Endothelial cell of umbilical vein (primary cell): ENCODE data around the gene HBM. TPM values are rescaled to one million over a fixed set of nuclear protein-coding genes. Genes with fewer than 3 reads are reported as not detected.

ENCODE experiments used
- BruUV-seq: library from RNA; stranded (reverse); fragments of 400-500 nt; replicated peaks from 2 replicates; lab custom pipeline; 2021; lab: Mats Ljungman, UMichigan
- CTCF ChIA-PET: fragments of 300-600, 350-600 bp; sonication (Branson Sonifier 250); formaldehyde crosslinking; loops from one replicate; lab custom pipeline; 2021; ENCODE audit warnings: antibody characterized with exemption, inconsistent platforms; lab: Charles Lee
- POLR2A ChIA-PET: fragments of 300-600, 350-600 bp; sonication (Branson Sonifier 250); formaldehyde crosslinking; loops from one replicate; lab custom pipeline; 2021; ENCODE audit warnings: antibody characterized with exemption, inconsistent platforms; lab: Charles Lee
- DNase-seq: peaks from one replicate; pipeline ENCODE4 v3.0.0-alpha.2; 2011; ENCODE audit warnings: low read depth, low spot score
- FAIRE-seq: peaks from 2 replicates; lab custom pipeline; 2011; peaks lifted over from hg19 to GRCh38; lab: Jason Lieb, UNC
- H2AFZ ChIP-seq: 2 replicates; pipeline ENCODE4 v1.6.0; 2012; ENCODE audit warnings: low read depth, low read length, control low read depth, inconsistent platforms
- H3K27ac ChIP-seq: 2 replicates; pipeline ENCODE4 v1.5.1; 2011; ENCODE audit warnings: low read depth, mild to moderate bottlenecking, control low read depth, low read length, moderate library complexity; ENCODE audit not compliant: insufficient read depth
- H3K27me3 ChIP-seq, 2 experiments: 2 replicates each; pipeline versions ENCODE4 v1.6.0 to v1.6.1; 2011; ENCODE audit warnings: low read length in 2 of 2, mixed read lengths in 1 of 2; ENCODE audit not compliant: control insufficient read depth in 2 of 2, insufficient read depth in 2 of 2
- H3K36me3 ChIP-seq, 2 experiments: 2 replicates in 1 of 2; 3 replicates in 1 of 2; pipeline ENCODE4 v1.5.1; 2011; ENCODE audit warnings: low read length in 2 of 2, mild to moderate bottlenecking in 1 of 2, moderate library complexity in 1 of 2; ENCODE audit not compliant: control insufficient read depth in 2 of 2, insufficient read depth in 2 of 2; ENCODE audit errors: extremely low read depth in 1 of 2
- H3K4me1 ChIP-seq: 3 replicates; pipeline ENCODE4 v1.5.1; 2011; ENCODE audit warnings: mild to moderate bottlenecking, low read length; ENCODE audit not compliant: control insufficient read depth, insufficient read depth; ENCODE audit errors: extremely low read depth
- H3K4me2 ChIP-seq: 2 replicates; pipeline ENCODE4 v1.6.1; 2011; ENCODE audit warnings: low read length, control low read depth, mixed read lengths; ENCODE audit not compliant: insufficient read depth
- H3K4me3 ChIP-seq, 3 experiments: fragments of 200-600 bp in 1 of 3; sonication (generic), shearing (Covaris generic) in 1 of 3; replicated peaks in 1 of 3; 2 replicates each; pipeline ENCODE4 v1.5.1; 2011 to 2016; ENCODE audit warnings: control low read depth in 3 of 3, low read length in 3 of 3, mild to moderate bottlenecking in 2 of 3, inconsistent platforms in 1 of 3, low read depth in 1 of 3, moderate library complexity in 1 of 3; ENCODE audit not compliant: insufficient read depth in 1 of 3
- H3K79me2 ChIP-seq: 2 replicates; pipeline ENCODE4 v1.6.0; 2012; ENCODE audit warnings: low read length, inconsistent platforms; ENCODE audit not compliant: control insufficient read depth, insufficient read depth
- H3K9ac ChIP-seq: replicated peaks from 2 replicates; pipeline ENCODE3; 2011; ENCODE audit warnings: low read length, control low read depth; ENCODE audit not compliant: insufficient read depth; ENCODE audit errors: extremely low read depth
- H3K9me1 ChIP-seq: replicated peaks from 3 replicates; pipeline ENCODE4 v1.6.0; 2011; ENCODE audit warnings: mild to moderate bottlenecking, low read length; ENCODE audit not compliant: control insufficient read depth, insufficient read depth; ENCODE audit errors: extremely low read depth
- H3K9me3 ChIP-seq: replicated peaks from 2 replicates; pipeline ENCODE4 v1.5.1; 2012; ENCODE audit warnings: low read length, inconsistent platforms; ENCODE audit not compliant: control insufficient read depth, insufficient read depth
- H4K20me1 ChIP-seq: replicated peaks from 2 replicates; pipeline ENCODE3; 2011; ENCODE audit warnings: mild to moderate bottlenecking, low read length; ENCODE audit not compliant: control insufficient read depth, insufficient read depth; ENCODE audit errors: extremely low read depth
- CTCF ChIP-seq, 2 donors: IDR thresholded peaks; 1 replicate in 1 of 2; 2 replicates in 1 of 2; pipeline ENCODE4 v1.5.1; 2011; ENCODE audit warnings: low read length in 2 of 2, mild to moderate bottlenecking in 2 of 2, moderate library complexity in 2 of 2, control low read depth in 1 of 2, inconsistent platforms in 1 of 2, low read depth in 1 of 2; ENCODE audit not compliant: insufficient read depth in 1 of 2; ENCODE audit errors: extremely low read depth in 1 of 2
- EZH2 ChIP-seq: IDR thresholded peaks from 2 replicates; pipeline ENCODE4 v1.6.1; 2012; ENCODE audit warnings: borderline replicate concordance, low read depth, mild to moderate bottlenecking, moderate library complexity, low read length, inconsistent platforms; ENCODE audit not compliant: severe bottlenecking
- FOS ChIP-seq: IDR thresholded peaks from 2 replicates; pipeline ENCODE4 v1.6.1; 2011; ENCODE audit warnings: mild to moderate bottlenecking, low read length, moderate library complexity, borderline replicate concordance; ENCODE audit not compliant: insufficient read depth
- GATA2 ChIP-seq: IDR thresholded peaks from 2 replicates; pipeline ENCODE4 v1.7.0; 2011; ENCODE audit warnings: low read depth, mild to moderate bottlenecking, moderate library complexity, mixed read lengths, low read length; ENCODE audit not compliant: insufficient read length, insufficient read depth
- JUN ChIP-seq: IDR thresholded peaks from 2 replicates; pipeline ENCODE4 v1.6.1; 2011; ENCODE audit warnings: borderline replicate concordance, low read depth; ENCODE audit not compliant: insufficient read length, insufficient read depth
- POLR2A ChIP-seq: IDR thresholded peaks from 2 replicates; pipeline ENCODE4 v1.6.1; 2012; ENCODE audit warnings: low read depth, mild to moderate bottlenecking, control low read depth, low read length
- POLR2AphosphoS5 ChIP-seq: IDR thresholded peaks from 2 replicates; pipeline ENCODE4 v1.6.1; 2012; ENCODE audit warnings: low read depth, mild to moderate bottlenecking, control low read depth, low read length, moderate library complexity; ENCODE audit not compliant: insufficient read depth
- dilution Hi-C: fragments of 300-500 bp; cut with MboI; formaldehyde crosslinking; loops from one replicate; pipeline ENCODE4 v1.15.0; 2019; ENCODE audit warnings: low sequenced_read_pairs; ENCODE audit not compliant: extremely low pct_ligation_motif_present
- intact Hi-C: fragments of 100-400 bp; cut with micrococcal nuclease; formaldehyde crosslinking; loops from one replicate; pipeline ENCODE4 v1.10.0; 2022
- polyA plus RNA-seq, 4 experiments: library from polyadenylated mRNA; depleted of rRNA in 3 of 4; stranded (reverse) in 3 of 4; unstranded in 1 of 4; fragments of >200 nt; gene quantifications; 2 replicates each; pipeline versions ENCODE4 v1.2.1 to v1.2.3, GENCODE V29; 2011 to 2012; ENCODE audit warnings: missing spikeins in 1 of 4
- total RNA-seq: library from RNA; stranded (reverse); gene quantifications from 2 replicates; pipeline ENCODE4 v1.2.3, GENCODE V29; 2021

Gene HBM
- total and polyA plus RNA-seq, 2 donors (not counting 3 experiments of a cell fraction or from before 2014, with no cell fraction given) = not detected

- H3K79me2 ChIP-seq = peaks cover 11% of the 10 kb centered on the region
- TF ChIP-seq JUN = no peak
- TF ChIP-seq EZH2 = no peak
- no peak for TF ChIP-seq FOS
- TF ChIP-seq POLR2AphosphoS5 = no peak
- TF ChIP-seq POLR2A = no peak
- H3K36me3 ChIP-seq = no peaks in the 10 kb centered on the region
- H3K9ac ChIP-seq = no peak overlapping the region
- intact Hi-C loops (no loop called here), dilution Hi-C loops (no loop called here)
- no peak overlapping the region for H3K4me2 ChIP-seq
- H3K27me3 ChIP-seq = no peaks in the 10 kb centered on the region
- DNase-seq (no peak), FAIRE-seq (no peak)
- no peaks in the 10 kb centered on the region for H3K9me1 ChIP-seq
- no peak overlapping the region for H3K4me3 ChIP-seq
- CTCF ChIA-PET = interaction anchor here (0.5 kb wide), 1 partner anchor 71 kb away, joined by 3 read pairs; no protein-coding TSS in a partner anchor
- H4K20me1 ChIP-seq = no peaks in the 10 kb centered on the region
- no peaks in the 10 kb centered on the region for H3K4me1 ChIP-seq
- no TSS peak for BruUV-seq
- no peak overlapping the region for H2AFZ ChIP-seq
- no peaks in the 10 kb centered on the region for H3K9me3 ChIP-seq
- POLR2A ChIA-PET = no interaction called here
- no peak overlapping the region for H3K27ac ChIP-seq
Measured at GRCh38 chr16:130533-131173, 35.1 kb upstream of the HBM start.

- FAIRE-seq (no peak), DNase-seq (no peak)
- Histone ChIP-seq H3K9me3 (no peaks in the 10 kb centered on the region), H3K79me2 (peaks cover 15% of the 10 kb centered on the region), H4K20me1 (no peaks in the 10 kb centered on the region), H3K9me1 (no peaks in the 10 kb centered on the region), H3K4me1 (peaks cover under 1% of the 10 kb centered on the region), H3K4me2 (no peak overlapping the region), H3K36me3 (no peaks in the 10 kb centered on the region), H3K27me3 (no peaks in the 10 kb centered on the region), H3K4me3 (no peak overlapping the region), H3K9ac (no peak overlapping the region), H2AFZ (no peak overlapping the region), H3K27ac (no peak overlapping the region)
- dilution Hi-C loops = no loop called here
- no TSS peak for BruUV-seq
- ChIA-PET CTCF (no interaction called here), POLR2A (no interaction called here)
- intact Hi-C loops = no loop called here
- TF ChIP-seq POLR2AphosphoS5 (no peak), FOS (no peak), POLR2A (no peak), JUN (no peak), GATA2 (no peak), CTCF (IDR thresholded peaks at IDR 0.05; ENCODE audit: extremely low read depth in 1 of 2, insufficient read depth in 1 of 2, low read depth in 1 of 2, low read length in 2 of 2) (no peak)
Measured at GRCh38 chr16:132120-132519, 33.7 kb upstream of the HBM start.
